NCI-H2081 (cell line): ENCODE data around the gene HOGA1.
A peak's percentile ranks its signal among the peaks of the same experiment; 100 is the strongest.
"Not testable (repeated sequence)": the region's sequence is repeated elsewhere in the genome, so short reads cannot be mapped to it uniquely, and the experiment has no call there.

Experiments used
- DNase-seq, 2 experiments: peaks; one replicate each; lab custom pipeline; 2025; lab: John Stamatoyannopoulos, UW

Gene HOGA1

GRCh38 chr10:97555541-97555940 is 28.6 kb upstream of the HOGA1 start:
- DNase-seq: not testable (repeated sequence)

GRCh38 chr10:97560731-97561381 is 23.3 kb upstream of the HOGA1 start:
- not testable (repeated sequence) for DNase-seq

- DNase-seq: not testable (repeated sequence)
Measured at GRCh38 chr10:97561386-97562077, 22.7 kb upstream of the HOGA1 start.

- DNase-seq: not testable (repeated sequence)
Measured at GRCh38 chr10:97562329-97562728, 21.9 kb upstream of the HOGA1 start.

- no peak for DNase-seq
Measured at GRCh38 chr10:97563337-97563736, 20.9 kb upstream of the HOGA1 start.

GRCh38 chr10:97564776-97565175 is 19.4 kb upstream of the HOGA1 start:
- DNase-seq: no peak

- no peak for DNase-seq
Measured at GRCh38 chr10:97566336-97566996, 17.7 kb upstream of the HOGA1 start.

- no peak for DNase-seq
Measured at GRCh38 chr10:97567891-97568290, 16.3 kb upstream of the HOGA1 start.

- no peak for DNase-seq
Measured at GRCh38 chr10:97570146-97570788, 13.9 kb upstream of the HOGA1 start.

- DNase-seq: no peak
Measured at GRCh38 chr10:97570789-97571471, 13.3 kb upstream of the HOGA1 start.

GRCh38 chr10:97571622-97572021 is 12.6 kb upstream of the HOGA1 start:
- no peak for DNase-seq

GRCh38 chr10:97572214-97572989 is 11.8 kb upstream of the HOGA1 start, which contains the start of gene ANKRD2:
Gene ANKRD2 (plus strand): TSS chr10:97572779. CDS start chr10:97572789, 10 bp downstream.
- peak; percentile 16 to 24 for DNase-seq

- no peak for DNase-seq
Measured at GRCh38 chr10:97573021-97573420, 11.2 kb upstream of the HOGA1 start.

- DNase-seq: no peak
Measured at GRCh38 chr10:97573672-97574071, 10.5 kb upstream of the HOGA1 start.

- DNase-seq: peak; percentile 63 to 79
Measured at GRCh38 chr10:97574374-97575126, 9.6 kb upstream of the HOGA1 start.

GRCh38 chr10:97575127-97575668 is 9.0 kb upstream of the HOGA1 start:
- DNase-seq: no peak

GRCh38 chr10:97576487-97576886 is 7.7 kb upstream of the HOGA1 start:
- not testable (repeated sequence) for DNase-seq

- no peak for DNase-seq
Measured at GRCh38 chr10:97577701-97578100, 6.5 kb upstream of the HOGA1 start.

GRCh38 chr10:97578171-97578844 is 5.9 kb upstream of the HOGA1 start:
- DNase-seq: no peak
